ENCODE measurements around the gene GBP2.
"Not testable (repeated sequence)": the region's sequence is repeated elsewhere in the genome, so short reads cannot be mapped to it uniquely, and the experiment has no call there.

GRCh38 chr1:89126602-89127565 is 970 bp upstream of the GBP2 start:
- TF ChIP-seq POLR2A (IDR thresholded peaks at IDR 0.05; ENCODE audit: low read depth, low read length); TAF1 (IDR thresholded peaks at IDR 0.05; ENCODE audit: borderline replicate concordance, low read depth, low read length): not testable (repeated sequence)

All from GM12892 (cell line).